Fibroblast of lung (primary cell): ENCODE data around the gene CACNA1A. TPM values are rescaled to one million over a fixed set of nuclear protein-coding genes. Genes with fewer than 3 reads are reported as not detected.

Experiments
- DNase-seq, 2 donors: peaks; one replicate each; pipeline versions ENCODE4 v3.0.0 to v3.0.0-alpha.2; 2010; ENCODE audit warnings: low read depth in 2 of 2
- H2AFZ ChIP-seq: 2 replicates; pipeline ENCODE4 v1.5.1; 2012; ENCODE audit warnings: low read length, control low read depth, inconsistent platforms
- H3K27ac ChIP-seq: 2 replicates; pipeline ENCODE4 v1.5.1; 2011; ENCODE audit warnings: low read length, control low read depth; ENCODE audit not compliant: insufficient read depth
- H3K27me3 ChIP-seq: 2 replicates; pipeline ENCODE4 v1.5.1; 2011; ENCODE audit warnings: mild to moderate bottlenecking, low read length; ENCODE audit not compliant: control insufficient read depth, insufficient read depth
- H3K36me3 ChIP-seq: 2 replicates; pipeline ENCODE4 v1.5.1; 2011; ENCODE audit warnings: low read length; ENCODE audit not compliant: control insufficient read depth, insufficient read depth
- H3K4me1 ChIP-seq: 2 replicates; pipeline ENCODE4 v1.5.1; 2011; ENCODE audit warnings: low read length; ENCODE audit not compliant: control insufficient read depth, insufficient read depth; ENCODE audit errors: extremely low read depth
- H3K4me2 ChIP-seq: 2 replicates; pipeline ENCODE4 v1.5.1; 2011; ENCODE audit warnings: low read length, control low read depth; ENCODE audit not compliant: insufficient read depth; ENCODE audit errors: extremely low read depth
- H3K4me3 ChIP-seq, 4 experiments: fragments of 200-600 bp in 1 of 4; sonication (generic) in 1 of 4; replicated peaks in 1 of 4; 2 replicates each; pipeline ENCODE4 v1.5.1; 2011 to 2016; ENCODE audit warnings: low read length in 4 of 4, low read depth in 3 of 4, mild to moderate bottlenecking in 3 of 4, control low read depth in 2 of 4, inconsistent platforms in 1 of 4, mixed read lengths in 1 of 4; ENCODE audit not compliant: insufficient read depth in 1 of 4; ENCODE audit errors: control extremely low read depth in 1 of 4
- H3K79me2 ChIP-seq: 2 replicates; pipeline ENCODE4 v1.5.1; 2012; ENCODE audit warnings: mild to moderate bottlenecking, low read length, inconsistent platforms; ENCODE audit not compliant: control insufficient read depth, insufficient read depth
- H3K9ac ChIP-seq: 2 replicates; pipeline ENCODE4 v1.5.1; 2011; ENCODE audit warnings: mild to moderate bottlenecking, low read length, control low read depth; ENCODE audit not compliant: insufficient read depth
- H3K9me3 ChIP-seq: 2 replicates; pipeline ENCODE4 v1.5.1; 2012; ENCODE audit warnings: low read depth, low read length; ENCODE audit not compliant: control insufficient read depth, insufficient read depth
- H4K20me1 ChIP-seq: 2 replicates; pipeline ENCODE4 v1.5.1; 2011; ENCODE audit warnings: low read length; ENCODE audit not compliant: control insufficient read depth, insufficient read depth; ENCODE audit errors: extremely low read depth
- EZH2 ChIP-seq: IDR thresholded peaks from 2 replicates; pipeline ENCODE4 v1.5.1; 2012; ENCODE audit warnings: low read length, control low read depth, mild to moderate bottlenecking; ENCODE audit errors: missing control alignments
- polyA plus RNA-seq, 2 donors: library from polyadenylated mRNA; depleted of rRNA in 1 of 2; stranded (reverse) in 1 of 2; unstranded in 1 of 2; fragments of >200 nt; gene quantifications; 2 replicates each; pipeline ENCODE4 v1.2.1, GENCODE V29; 2011 to 2012; ENCODE audit warnings: missing spikeins in 1 of 2
- total RNA-seq: library from RNA; depleted of rRNA; stranded (reverse); fragments of >200 nt; gene quantifications from 2 replicates; pipeline ENCODE4 v1.2.1, GENCODE V29; 2014
- TF ChIP-seq, protein P1 (sequence below), 2 donors: IDR thresholded peaks in 1 of 2; conservative IDR thresholded peaks in 1 of 2; 1 replicate in 1 of 2; 2 replicates in 1 of 2; pipeline ENCODE4 v1.5.1; 2011 to 2012; ENCODE audit warnings: low read length in 2 of 2, control low read depth in 1 of 2, inconsistent platforms in 1 of 2, low read depth in 1 of 2, mild to moderate bottlenecking in 1 of 2

CACNA1A gene
- total and polyA plus RNA-seq, 2 donors (not counting 1 experiment from before 2014, with no cell fraction given) = 0.96 to 9.7 TPM

DNA sequence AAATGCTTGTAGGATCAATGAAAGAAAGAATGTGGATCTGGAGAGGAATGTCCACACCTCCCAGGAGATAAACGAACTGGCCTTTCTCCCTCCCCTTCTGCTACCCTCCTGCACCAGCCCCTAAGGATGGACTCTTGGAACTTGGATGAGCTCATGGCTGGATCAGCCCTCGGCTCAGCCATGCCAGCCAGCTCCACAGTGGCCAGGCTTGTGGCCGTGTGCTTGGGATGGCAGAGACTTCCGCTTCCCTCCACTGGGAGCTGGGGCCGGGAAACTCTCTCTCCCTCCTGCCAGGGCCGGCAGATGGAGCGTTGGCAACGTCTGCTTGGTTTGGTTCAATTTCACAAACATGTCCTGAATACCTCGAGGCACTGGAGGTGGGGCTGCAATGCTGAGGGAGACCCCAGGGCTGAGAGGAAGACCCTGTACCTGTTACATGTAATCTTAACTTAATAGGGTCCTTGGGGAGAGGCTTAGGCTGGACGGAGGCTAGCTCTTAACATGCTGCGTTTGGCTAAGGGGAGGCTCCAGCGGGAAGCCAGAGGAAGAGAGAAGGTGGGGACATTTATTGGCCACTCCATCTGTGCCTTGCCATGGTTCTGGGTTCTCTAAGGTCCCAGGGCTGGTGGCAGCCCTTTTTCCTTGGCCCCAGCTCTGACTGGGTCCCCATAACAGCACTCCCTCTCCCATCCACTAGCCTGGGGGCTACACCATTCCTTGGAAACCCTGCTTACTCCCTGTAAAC is 203.6 kb downstream of the CACNA1A start:
- Histone ChIP-seq H3K4me1 (no peaks in the 10 kb centered on the region), H3K27ac (no peak overlapping the region), H3K4me3 (no peak overlapping the region), H3K9me3 (no peaks in the 10 kb centered on the region), H2AFZ (no peak overlapping the region), H4K20me1 (no peaks in the 10 kb centered on the region), H3K36me3 (no peaks in the 10 kb centered on the region), H3K4me2 (no peak overlapping the region), H3K79me2 (no peaks in the 10 kb centered on the region), H3K9ac (no peak overlapping the region), H3K27me3 (no peaks in the 10 kb centered on the region)
- no peak for TF ChIP-seq EZH2
- TF ChIP-seq, protein P1, sequence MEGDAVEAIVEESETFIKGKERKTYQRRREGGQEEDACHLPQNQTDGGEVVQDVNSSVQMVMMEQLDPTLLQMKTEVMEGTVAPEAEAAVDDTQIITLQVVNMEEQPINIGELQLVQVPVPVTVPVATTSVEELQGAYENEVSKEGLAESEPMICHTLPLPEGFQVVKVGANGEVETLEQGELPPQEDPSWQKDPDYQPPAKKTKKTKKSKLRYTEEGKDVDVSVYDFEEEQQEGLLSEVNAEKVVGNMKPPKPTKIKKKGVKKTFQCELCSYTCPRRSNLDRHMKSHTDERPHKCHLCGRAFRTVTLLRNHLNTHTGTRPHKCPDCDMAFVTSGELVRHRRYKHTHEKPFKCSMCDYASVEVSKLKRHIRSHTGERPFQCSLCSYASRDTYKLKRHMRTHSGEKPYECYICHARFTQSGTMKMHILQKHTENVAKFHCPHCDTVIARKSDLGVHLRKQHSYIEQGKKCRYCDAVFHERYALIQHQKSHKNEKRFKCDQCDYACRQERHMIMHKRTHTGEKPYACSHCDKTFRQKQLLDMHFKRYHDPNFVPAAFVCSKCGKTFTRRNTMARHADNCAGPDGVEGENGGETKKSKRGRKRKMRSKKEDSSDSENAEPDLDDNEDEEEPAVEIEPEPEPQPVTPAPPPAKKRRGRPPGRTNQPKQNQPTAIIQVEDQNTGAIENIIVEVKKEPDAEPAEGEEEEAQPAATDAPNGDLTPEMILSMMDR (conservative IDR thresholded peaks at IDR 0.05 in 1 of 2, IDR thresholded peaks at IDR 0.05 in 1 of 2; ENCODE audit: low read depth in 1 of 2, low read length in 2 of 2) = no peak
- DNase-seq = no peak

DNA sequence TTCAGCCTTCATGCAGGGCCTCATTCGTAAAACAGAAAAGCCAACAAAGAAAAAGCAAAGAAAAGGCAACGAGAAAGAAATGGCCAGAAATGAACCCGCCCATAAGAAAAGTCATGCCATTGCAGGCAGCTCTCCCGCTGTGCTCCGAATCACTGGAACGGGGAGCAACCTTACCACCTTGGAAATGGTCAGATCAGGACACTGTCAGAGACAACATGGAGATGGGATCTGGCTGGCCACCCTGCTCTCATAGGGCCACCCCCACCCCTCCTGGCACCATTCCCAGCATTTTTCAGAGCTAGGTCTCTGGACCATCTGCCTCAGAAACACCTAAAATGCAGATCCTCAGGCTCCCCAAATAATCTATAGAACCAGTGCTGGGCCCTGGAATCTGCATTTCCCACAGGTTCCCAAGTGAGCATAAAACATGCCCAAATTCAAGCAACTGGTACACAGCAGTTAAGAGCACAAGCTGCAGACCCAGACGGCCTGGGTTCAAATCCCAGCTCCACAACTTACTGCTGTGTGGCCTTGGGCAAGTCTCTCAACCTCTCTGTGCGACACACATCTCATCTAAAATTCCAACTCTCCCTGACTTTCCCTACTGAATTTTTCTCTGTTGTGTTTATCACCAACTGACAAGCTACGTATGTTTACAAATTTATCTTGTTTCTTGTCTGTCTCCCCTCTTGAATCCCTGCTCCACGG is 204.5 kb downstream of the CACNA1A start:
- no peaks in the 10 kb centered on the region for H3K36me3 ChIP-seq

More for the DNA sequence above, 204.5 kb downstream of the CACNA1A start:
- Histone ChIP-seq H3K9ac (no peak overlapping the region), H3K4me2 (no peak overlapping the region), H3K27me3 (no peaks in the 10 kb centered on the region), H4K20me1 (no peaks in the 10 kb centered on the region), H3K79me2 (no peaks in the 10 kb centered on the region), H2AFZ (no peak overlapping the region), H3K4me3 (no peak overlapping the region), H3K9me3 (no peaks in the 10 kb centered on the region), H3K27ac (no peak overlapping the region), H3K4me1 (no peaks in the 10 kb centered on the region)
- TF ChIP-seq EZH2 = no peak
- TF ChIP-seq, protein P1 (conservative IDR thresholded peaks at IDR 0.05 in 1 of 2, IDR thresholded peaks at IDR 0.05 in 1 of 2; ENCODE audit: low read depth in 1 of 2, low read length in 2 of 2) = no peak
- DNase-seq = no peak
